CD4-positive, alpha-beta T cell treated with Interleukin-15 for 1 hour (primary cell): Measurements from ENCODE around the gene FSTL4.
A peak's percentile ranks its signal among the peaks of the same experiment; 100 is the strongest.

ENCODE experiments used
- DNase-seq: peaks from one replicate; pipeline ENCODE4 v3.0.0-alpha.2; 2020

The FSTL4 gene

GRCh38 chr5:133202066-133202665 lies 410.2 kb downstream of the FSTL4 start:
- DNase-seq = no peak

DNA sequence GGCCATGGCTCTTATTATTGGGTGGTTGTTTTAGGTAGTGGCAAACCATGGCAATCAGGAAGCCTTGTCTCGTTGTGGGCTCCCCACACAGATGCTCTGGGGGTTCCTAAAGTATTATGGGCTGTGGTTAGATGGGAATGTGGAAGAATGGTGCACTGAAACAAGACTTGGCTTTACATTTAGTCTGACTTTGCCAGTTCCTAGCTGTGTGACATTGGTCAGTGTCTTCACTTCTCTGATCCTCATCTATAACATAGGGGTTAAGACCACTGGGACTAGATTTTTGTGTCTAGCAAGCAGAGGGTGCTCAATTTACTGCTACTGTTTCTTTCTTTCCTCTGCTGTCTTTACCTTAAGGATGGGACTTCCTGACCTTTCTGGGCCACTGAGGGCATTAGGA lies 411.0 kb downstream of the FSTL4 start:
- DNase-seq = no peak

- no peak for DNase-seq
Measured at GRCh38 chr5:133200256-133200655, 412.1 kb downstream of the FSTL4 start.

DNA sequence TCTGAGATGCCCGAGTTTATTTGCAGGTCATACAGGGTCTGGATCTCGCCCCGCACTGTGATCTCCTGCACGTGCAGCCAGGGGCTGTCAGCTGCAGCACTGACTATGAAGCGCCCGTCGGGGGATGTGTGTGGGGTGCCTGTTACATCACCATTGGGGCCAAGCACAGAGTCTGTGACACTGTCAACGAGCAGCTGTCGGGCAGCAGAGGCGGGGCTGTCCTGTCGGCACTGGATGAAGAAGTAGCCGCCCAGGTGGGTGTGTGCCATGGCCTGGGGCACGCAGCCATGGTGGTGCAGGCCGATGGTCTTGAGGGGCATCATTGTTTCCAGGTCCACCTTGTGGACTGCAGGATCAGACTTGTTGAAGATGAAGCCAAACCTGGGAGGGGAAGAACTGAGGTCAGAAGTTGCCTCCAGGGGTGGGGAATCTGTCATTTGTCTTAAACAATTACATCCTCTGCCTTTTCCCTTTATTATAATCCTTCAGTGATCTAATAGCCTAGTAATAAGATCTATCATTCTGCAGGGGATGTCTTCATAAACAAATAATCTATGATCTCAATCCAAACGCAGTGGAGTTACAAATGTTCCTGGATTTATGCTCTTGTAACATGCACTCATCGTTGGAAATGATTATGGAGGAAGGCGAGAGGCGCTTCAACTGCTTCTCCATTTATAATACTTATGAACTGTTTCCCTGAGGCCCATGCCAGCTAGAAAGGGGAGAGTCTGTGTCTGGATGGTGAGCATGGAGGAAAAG lies 412.7 kb downstream of the FSTL4 start:
- DNase-seq = no peak

GRCh38 chr5:133198511-133198910 lies 413.8 kb downstream of the FSTL4 start:
- DNase-seq = no peak

GRCh38 chr5:133196441-133197085 lies 415.8 kb downstream of the FSTL4 start:
- DNase-seq = no peak

GRCh38 chr5:133195250-133195649 lies 417.1 kb downstream of the FSTL4 start:
- DNase-seq = no peak

DNA sequence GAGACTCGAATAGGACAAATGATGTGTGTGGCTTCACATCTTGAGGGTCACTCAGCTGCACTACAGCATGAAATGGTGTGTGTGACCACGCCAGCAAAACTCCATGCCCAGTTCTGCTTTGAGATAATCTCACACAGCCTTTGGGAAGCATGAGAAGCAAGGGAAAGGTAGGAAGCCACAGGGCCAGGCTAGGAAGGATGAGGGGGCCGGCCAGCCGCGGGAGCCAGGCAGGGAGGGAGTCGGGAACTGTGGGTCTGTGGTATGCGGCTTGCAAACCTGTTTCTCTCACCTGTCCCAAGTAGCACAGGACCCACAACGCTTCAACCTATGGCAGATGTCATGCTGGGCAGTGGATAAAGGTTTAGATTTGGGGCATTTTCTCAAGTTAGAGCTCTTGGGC lies 418.5 kb downstream of the FSTL4 start:
- no peak for DNase-seq

DNA sequence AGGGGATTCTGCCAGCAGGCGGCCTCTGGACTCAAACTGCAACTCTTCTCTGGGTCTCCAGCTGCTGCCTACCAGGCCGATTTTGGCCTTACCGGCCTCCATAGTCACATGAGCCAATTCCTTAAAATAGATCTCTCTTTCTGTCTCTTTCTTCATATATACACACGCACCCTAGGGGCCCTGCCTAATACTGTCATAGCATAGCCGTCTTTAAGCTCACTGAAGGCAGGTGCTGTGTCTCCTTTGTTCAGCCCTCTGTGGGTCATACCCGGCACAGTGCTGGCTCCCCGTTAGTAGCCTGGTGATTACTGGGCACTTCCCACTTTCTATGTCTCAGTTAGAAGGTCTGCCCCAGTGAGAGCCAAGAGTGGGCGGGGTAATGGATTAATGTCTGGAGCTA lies 419.6 kb downstream of the FSTL4 start:
- no peak for DNase-seq

- no peak for DNase-seq
Measured at GRCh38 chr5:133189881-133190280, 422.5 kb downstream of the FSTL4 start.

DNA sequence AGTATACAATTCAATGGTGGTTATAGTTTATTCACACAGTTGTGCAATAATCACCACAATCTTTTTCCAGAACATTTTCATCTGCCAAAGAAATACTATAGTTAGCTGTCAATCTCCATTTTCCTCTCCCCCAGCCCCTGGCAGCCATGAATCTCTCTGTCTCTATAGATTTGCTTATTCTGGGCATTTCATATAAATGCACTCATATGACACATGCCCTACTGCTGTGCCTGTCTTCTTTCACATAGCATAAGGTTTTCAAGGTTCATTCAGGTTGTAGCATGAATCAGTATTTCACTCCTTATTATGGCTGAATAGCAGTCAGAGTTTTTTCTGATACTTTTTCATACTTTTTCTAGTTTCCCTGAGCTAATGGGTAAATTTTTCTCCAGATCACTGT lies 432.9 kb downstream of the FSTL4 start:
- DNase-seq = no peak

- DNase-seq = peak; percentile 68
Measured at GRCh38 chr5:133170756-133171387, 441.5 kb downstream of the FSTL4 start.

DNA sequence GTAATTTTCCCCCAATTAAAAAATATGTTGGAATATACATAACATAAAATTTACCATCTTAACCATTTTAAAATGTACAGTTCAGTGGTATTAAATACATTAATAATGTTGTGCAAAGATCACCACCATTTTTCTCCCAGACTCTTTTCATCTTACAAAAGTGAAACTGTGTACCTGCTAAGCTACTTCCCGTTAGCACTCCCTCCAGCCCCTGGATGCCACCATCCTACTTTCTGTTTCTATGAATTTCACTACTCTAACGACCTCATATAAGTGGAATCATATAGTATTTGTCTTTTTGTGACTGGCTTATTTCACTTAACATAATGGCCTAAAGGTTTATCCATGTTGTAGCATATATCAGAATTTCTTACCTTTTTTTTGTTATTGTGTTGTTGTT lies 447.6 kb downstream of the FSTL4 start:
- no peak for DNase-seq

- no peak for DNase-seq
Measured at GRCh38 chr5:133163839-133164238, 448.5 kb downstream of the FSTL4 start.

DNA sequence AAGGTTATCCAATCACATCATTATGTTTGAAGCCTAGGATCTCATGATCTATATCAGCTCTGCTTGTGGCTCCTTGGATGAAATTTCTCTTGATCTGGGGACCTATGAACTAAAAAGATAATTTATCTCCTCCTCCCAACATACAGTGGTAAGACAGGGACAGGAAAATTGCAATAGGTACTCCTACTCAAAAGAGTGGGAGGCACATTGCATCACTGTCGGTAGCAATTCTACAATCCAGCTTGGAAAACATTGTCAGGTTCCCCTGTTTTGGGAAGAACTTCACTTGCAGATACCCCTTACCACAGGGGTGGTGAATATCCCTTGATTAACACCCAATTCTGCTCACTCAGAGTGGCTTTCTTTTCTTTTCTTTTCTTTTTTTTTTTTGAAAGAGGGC lies 452.8 kb downstream of the FSTL4 start:
- no peak for DNase-seq

DNA sequence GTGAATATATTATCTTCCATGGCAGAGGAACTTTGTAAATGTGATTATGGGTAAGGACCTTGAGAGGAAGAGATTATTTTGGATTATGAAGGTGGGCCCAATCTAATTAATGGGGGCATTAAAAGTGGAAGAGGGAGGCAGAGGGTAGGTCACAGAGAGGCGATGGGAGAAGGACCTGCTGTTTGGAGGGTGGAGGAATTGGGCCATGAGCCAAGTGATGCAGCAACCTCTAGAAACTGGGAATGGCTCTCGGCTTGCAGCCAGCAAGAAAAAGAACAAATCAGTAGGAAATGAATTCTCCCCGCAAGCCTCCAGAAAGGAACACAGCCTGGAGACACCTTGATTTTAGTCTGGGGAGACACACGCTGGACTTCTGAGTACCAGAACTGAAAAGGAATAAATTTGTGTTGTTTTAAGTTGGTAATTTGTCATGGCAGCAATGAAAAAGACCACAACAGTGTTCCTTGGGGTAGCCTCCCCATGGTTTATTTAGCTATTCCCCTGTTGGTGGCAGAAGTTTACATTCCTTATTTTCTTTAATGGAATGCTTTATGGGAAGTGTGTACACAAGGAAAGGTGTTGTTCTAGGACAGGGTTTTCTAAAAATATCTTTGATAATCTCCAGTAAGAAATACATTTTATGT lies 456.9 kb downstream of the FSTL4 start:
- DNase-seq = no peak

DNA sequence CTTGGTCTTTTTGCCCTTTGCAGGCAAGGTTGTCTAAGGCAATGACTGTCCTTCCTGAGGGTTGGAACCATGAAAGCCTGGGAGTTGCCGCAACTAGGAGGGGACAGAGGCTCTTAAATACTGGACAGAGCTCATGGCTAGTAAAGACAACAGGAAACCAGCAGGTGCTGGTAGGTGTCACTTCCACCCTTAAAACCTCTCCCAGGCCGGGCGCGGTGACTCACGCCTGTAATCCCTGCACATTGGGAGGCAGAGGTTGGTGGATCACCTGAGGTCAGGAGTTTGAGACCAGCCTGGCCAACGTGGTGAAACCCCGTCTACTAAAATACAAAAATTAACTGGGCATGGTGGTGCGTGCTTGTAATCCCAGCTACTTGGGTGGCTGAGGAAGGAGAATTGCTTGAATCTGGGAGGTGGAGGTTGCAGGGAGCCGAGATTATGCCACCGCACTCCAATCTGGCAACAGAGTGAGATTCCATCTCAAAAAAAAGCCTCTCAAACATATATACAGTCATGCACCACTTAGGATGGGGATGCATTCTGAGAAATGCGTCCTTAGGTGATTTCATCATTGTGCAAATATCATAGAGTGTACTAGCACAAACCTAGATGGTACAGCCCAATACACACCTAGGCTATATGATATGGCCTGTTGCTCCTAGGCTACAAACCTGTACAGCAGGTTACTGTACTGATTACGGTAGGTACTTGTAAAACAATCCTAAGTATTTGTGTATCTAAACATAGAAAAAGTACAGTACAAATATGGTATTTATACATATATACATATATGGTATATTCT lies 457.9 kb downstream of the FSTL4 start:
- no peak for DNase-seq

- no peak for DNase-seq
Measured at GRCh38 chr5:133150909-133151544, 461.3 kb downstream of the FSTL4 start.

GRCh38 chr5:133149345-133149744 lies 463.0 kb downstream of the FSTL4 start:
- no peak for DNase-seq

DNA sequence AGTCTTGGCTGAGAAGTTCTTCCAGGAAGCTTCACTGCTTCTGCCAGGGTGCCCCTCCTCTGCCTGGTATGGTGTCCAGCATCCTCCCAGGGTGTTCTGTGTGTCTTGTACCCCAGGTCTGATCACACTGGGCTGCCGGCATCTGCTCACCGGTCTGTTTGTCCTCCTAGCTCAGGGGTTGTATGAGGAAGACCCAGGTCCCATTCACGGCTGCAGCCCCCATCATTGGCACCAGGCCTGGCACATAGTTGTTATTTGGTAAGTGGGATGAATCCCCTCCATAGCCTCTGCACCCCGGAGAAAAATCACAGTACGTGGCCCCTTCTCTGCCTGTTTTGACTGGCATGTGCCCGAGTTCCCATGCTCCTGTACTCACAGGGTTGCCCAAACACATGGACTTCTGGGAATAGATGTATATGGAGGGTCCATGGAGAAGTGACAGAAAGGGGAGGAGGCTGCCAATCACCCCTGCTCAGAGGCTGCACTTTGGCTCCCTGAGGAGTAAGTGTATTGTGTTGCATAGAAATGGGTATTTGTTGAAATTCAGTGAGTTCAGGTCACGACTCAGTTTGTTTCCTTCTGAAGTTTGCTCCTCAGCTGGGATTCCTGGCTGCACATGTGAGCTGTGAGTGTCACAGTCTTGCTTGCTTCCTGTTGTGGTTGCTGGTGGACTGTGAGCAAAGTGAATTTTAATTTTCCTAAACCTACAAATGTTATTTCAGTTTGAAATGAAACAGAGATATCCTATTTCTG lies 464.4 kb downstream of the FSTL4 start:
- no peak for DNase-seq

DNA sequence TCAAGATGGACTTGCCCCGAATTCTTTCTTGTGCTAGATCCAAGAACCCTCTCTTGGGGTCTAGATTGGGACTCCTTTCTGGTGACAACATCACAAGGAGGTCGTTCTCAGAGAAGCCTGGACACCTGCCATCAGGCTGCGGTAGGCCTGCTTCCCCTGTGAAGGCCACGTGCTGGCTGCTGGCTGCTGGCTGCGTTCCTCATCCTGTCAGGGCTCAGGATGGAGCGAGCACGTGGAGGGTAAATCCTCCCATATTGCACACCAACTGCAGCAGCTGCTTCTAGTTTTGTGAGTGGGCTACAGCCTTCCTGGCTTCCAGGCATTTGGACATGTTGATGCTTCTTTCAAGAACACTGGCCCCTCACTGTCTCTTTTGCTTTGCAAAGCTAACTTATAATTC lies 464.9 kb downstream of the FSTL4 start:
- no peak for DNase-seq
